Naive thymus-derived CD4-positive, alpha-beta T cell (primary cell): ENCODE data around the gene GPRC5C. TPM values are rescaled to one million over a fixed set of nuclear protein-coding genes. Genes with fewer than 3 reads are reported as not detected.

ENCODE experiments used
- ATAC-seq: fragments of 150-1000 bp; cut with Tn5 transposase; 2 replicates; pipeline ENCODE4 v1.10.0; 2021; ENCODE audit warnings: mild to moderate bottlenecking, moderate library complexity
- CTCF ChIA-PET: fragments of 350-600 bp; sonication (Branson Sonifier 250); formaldehyde crosslinking; loops from one replicate; lab custom pipeline; 2021; ENCODE audit warnings: antibody characterized with exemption; lab: Charles Lee
- POLR2A ChIA-PET: fragments of 350-600 bp; sonication (Branson Sonifier 250); formaldehyde crosslinking; loops from one replicate; lab custom pipeline; 2021; ENCODE audit warnings: antibody characterized with exemption, inconsistent platforms; lab: Charles Lee
- DNase-seq, 9 donors: peaks; one replicate each; pipeline versions ENCODE4 v3.0.0 to v3.0.0-alpha.2; 2020 to 2022; ENCODE audit warnings: mixed read lengths in 1 of 9
- H3K27ac ChIP-seq: one replicate; pipeline ENCODE4 v1.7.0; 2013; ENCODE audit warnings: mild to moderate bottlenecking, low read depth, low read length, moderate library complexity
- H3K27me3 ChIP-seq, 2 donors: one replicate each; pipeline ENCODE4 v1.7.0; 2013; ENCODE audit warnings: low read length in 2 of 2, mild to moderate bottlenecking in 2 of 2, moderate library complexity in 2 of 2; ENCODE audit not compliant: control insufficient read depth in 2 of 2, insufficient read depth in 2 of 2
- H3K36me3 ChIP-seq, 3 experiments: 1 replicate in 2 of 3; 2 replicates in 1 of 3; pipeline ENCODE4 v1.7.0; 2013; ENCODE audit warnings: low read length in 3 of 3, mild to moderate bottlenecking in 3 of 3, moderate library complexity in 1 of 3; ENCODE audit not compliant: insufficient read depth in 3 of 3, control insufficient read depth in 2 of 3
- H3K4me1 ChIP-seq, 2 donors: one replicate each; pipeline ENCODE4 v1.7.0; 2013; ENCODE audit warnings: low read length in 2 of 2, mild to moderate bottlenecking in 2 of 2, moderate library complexity in 1 of 2; ENCODE audit not compliant: control insufficient read depth in 2 of 2, insufficient read depth in 2 of 2
- H3K4me3 ChIP-seq: 2 replicates; pipeline ENCODE4 v1.7.0; 2013; ENCODE audit warnings: mild to moderate bottlenecking, low read length
- H3K9me3 ChIP-seq, 3 experiments: 1 replicate in 2 of 3; 2 replicates in 1 of 3; pipeline ENCODE4 v1.7.0; 2013; ENCODE audit warnings: low read length in 3 of 3; ENCODE audit not compliant: control insufficient read depth in 2 of 3
- H3K27ac Mint-ChIP-seq, 9 donors: one replicate each; pipeline ENCODE4 v1.8.0; 2020 to 2022; ENCODE audit warnings: mixed read lengths in 9 of 9, mild to moderate bottlenecking in 8 of 9, moderate library complexity in 5 of 9, inconsistent platforms in 2 of 9
- H3K27me3 Mint-ChIP-seq, 5 donors: one replicate each; pipeline ENCODE4 v1.8.0; 2021 to 2022; ENCODE audit warnings: mixed read lengths in 5 of 5, mild to moderate bottlenecking in 1 of 5
- H3K36me3 Mint-ChIP-seq, 5 donors: one replicate each; pipeline ENCODE4 v1.8.0; 2020 to 2022; ENCODE audit warnings: mixed read lengths in 5 of 5, mild to moderate bottlenecking in 3 of 5, inconsistent platforms in 1 of 5
- H3K4me1 Mint-ChIP-seq, 7 donors: one replicate each; pipeline ENCODE4 v1.8.0; 2020 to 2022; ENCODE audit warnings: mixed read lengths in 7 of 7, mild to moderate bottlenecking in 3 of 7, inconsistent platforms in 1 of 7
- H3K4me3 Mint-ChIP-seq, 10 donors: one replicate each; pipeline ENCODE4 v1.8.0; 2020 to 2022; ENCODE audit warnings: mild to moderate bottlenecking in 10 of 10, mixed read lengths in 10 of 10, moderate library complexity in 6 of 10, inconsistent platforms in 2 of 10
- H3K9me3 Mint-ChIP-seq, 11 donors: one replicate each; pipeline ENCODE4 v1.8.0; 2020 to 2022; ENCODE audit warnings: mixed read lengths in 11 of 11, mild to moderate bottlenecking in 4 of 11, inconsistent platforms in 1 of 11, moderate library complexity in 1 of 11
- intact Hi-C, 2 donors: fragments of 100-400 bp; cut with micrococcal nuclease; formaldehyde crosslinking; loops; one replicate each; pipeline ENCODE4 v1.15.1; 2023
- polyA plus RNA-seq, 2 donors: library from polyadenylated mRNA; unstranded; fragments of 300-500 nt; fragmentation: Illumina TruSeq; gene quantifications; one replicate each; pipeline ENCODE4 v1.2.3, GENCODE V29; 2021
- total RNA-seq, 6 experiments: library from RNA in 5 of 6; stranded (reverse) in 5 of 6; gene quantifications; 1 replicate in 5 of 6; 2 replicates in 1 of 6; pipeline ENCODE4 v1.2.3 and lab custom pipeline; 2021 to 2026

Gene GPRC5C
- total and polyA plus RNA-seq, 7 experiments from 2014 or later, result 0.13 to 1.9 (median 0.29) TPM; not detected in 4

DNA sequence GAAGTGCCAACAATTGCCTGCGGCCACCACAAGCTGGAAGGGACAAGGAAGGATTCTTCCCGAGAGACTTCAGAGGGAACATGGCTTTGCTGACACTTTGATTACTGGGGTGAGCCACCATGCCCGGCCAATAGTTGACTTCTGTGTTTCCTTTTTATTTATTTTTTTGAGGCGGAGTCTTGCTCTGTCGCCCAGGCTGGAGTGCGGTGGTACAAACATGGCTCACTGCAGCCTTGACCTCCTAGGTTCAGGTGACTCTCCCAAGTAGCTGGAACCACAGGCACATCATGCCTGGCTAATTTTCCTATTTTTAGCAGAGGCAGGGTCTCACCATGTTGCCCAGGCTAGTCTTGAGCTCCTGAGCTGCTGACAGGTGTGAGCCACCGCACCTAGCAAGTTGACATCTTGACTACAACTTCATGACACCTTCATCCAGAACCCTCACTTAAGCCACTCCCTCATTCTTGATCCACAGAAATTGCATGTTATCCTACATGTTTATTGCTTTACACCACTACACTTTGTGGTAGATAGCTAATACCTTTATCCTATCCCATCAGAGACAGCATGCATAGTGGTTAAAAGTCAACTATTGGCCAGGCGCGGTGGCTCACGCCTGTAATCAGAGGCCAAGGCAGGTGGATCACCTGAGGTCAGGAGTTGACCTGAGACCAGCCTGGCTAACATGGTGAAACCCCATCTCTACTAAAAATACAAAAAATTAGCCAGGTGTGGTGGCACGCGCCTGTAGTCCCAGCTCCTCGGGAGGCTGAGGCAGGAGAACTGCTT lies 16.1 kb upstream of the GPRC5C start:
- DNase-seq (no peak), ATAC-seq (no peak)
- H3K4me3 ChIP-seq, result no peak overlapping the region
- peaks cover 0 to under 1% (median 0%) of the 10 kb centered on the region in 11 donors for H3K9me3 Mint-ChIP-seq
- no peaks in the 10 kb centered on the region for H3K9me3 ChIP-seq
- no peaks in the 10 kb centered on the region for H3K4me1 Mint-ChIP-seq
- no peak overlapping the region for H3K27ac ChIP-seq
- H3K27ac Mint-ChIP-seq, result no peak overlapping the region
- intact Hi-C loops, result no loop called here
- H3K4me3 Mint-ChIP-seq, result no peak overlapping the region
- no peaks in the 10 kb centered on the region for H3K36me3 ChIP-seq
- POLR2A ChIA-PET, result no interaction called here
- CTCF ChIA-PET, result no interaction called here
- peaks cover 0 to 1% (median 0%) of the 10 kb centered on the region in 5 donors for H3K36me3 Mint-ChIP-seq
- no peaks in the 10 kb centered on the region for H3K27me3 ChIP-seq
- H3K4me1 ChIP-seq, result no peaks in the 10 kb centered on the region
- peaks cover 0 to 10% (median 4%) of the 10 kb centered on the region in 5 donors for H3K27me3 Mint-ChIP-seq

DNA sequence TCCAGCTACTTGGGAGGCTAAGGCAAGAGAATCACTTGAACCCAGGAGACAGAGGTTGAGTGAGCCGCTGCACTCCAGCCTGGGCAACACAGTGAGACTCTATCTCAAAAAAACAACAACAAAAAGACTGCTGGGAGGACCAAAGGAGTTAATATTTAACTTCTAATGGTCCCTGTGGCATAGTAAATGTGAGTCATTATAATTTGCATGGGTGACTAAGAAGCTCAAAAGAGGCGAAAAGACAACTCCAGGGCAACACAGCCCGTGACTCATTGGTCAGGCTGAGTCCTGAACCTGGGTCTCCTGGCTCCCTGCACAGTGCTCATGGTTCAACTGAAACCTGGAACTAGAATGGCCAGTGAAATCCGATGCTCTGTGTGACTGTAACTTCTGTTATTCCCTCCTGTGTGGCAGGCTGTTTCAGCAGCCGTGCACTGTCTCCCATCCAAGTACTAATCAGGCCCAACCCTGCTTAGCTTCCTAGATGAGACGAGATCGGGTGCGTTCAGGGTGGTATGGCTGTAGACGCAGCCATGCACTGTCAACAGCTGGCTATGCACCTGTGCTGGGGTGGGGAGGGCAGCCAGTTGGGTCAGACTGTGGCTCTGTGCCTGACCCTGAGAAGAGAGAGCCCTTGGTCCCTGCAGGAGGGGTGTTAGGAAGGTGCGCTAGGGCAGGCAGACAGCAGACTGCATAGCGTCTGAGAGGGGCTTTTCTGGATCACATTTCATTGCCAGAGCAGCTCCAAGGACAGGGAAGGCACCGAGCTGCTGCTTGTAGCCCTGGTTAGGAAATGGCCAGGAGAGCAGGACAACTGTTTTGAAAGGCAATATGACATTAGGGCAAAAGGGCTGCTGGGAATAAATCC lies 14.5 kb upstream of the GPRC5C start:
- ATAC-seq, result peak; percentile 47
- intact Hi-C loops, result no loop called here
- POLR2A ChIA-PET, result no interaction called here
- Mint-ChIP-seq H3K27me3 (peaks cover 0 to 7% (median 4%) of the 10 kb centered on the region in 5 donors), H3K4me3 (no peak overlapping the region), H3K36me3 (no peaks in the 10 kb centered on the region), H3K9me3 (no peaks in the 10 kb centered on the region), H3K27ac (no peak overlapping the region), H3K4me1 (no peaks in the 10 kb centered on the region)
- Histone ChIP-seq H3K4me3 (no peak overlapping the region), H3K27me3 (no peaks in the 10 kb centered on the region), H3K27ac (no peak overlapping the region), H3K4me1 (no peaks in the 10 kb centered on the region), H3K9me3 (no peaks in the 10 kb centered on the region), H3K36me3 (no peaks in the 10 kb centered on the region)
- CTCF ChIA-PET, result no interaction called here
- DNase-seq, result no peak

DNA sequence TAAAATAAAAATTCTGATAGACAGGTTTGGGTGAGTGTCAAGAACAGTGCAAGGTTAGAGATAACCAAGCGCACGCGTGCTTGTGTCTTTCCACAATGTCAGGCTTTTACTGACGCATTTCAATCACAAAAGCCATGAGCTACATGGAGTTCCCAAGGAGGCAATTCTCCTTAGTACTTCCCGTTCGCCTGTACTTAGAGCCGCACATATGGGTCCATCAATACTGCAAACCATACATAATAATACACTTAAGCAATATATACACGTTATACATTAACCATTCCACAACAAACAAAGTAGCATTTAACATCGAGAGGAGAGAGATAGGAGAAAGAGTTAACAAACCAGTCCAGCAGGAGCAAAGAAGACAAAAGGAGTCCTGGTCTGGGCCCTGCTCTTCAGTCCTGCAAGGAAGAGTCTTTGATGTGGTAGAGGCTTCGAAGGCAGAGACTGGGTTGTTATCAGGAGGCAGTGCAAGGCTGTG lies 11.9 kb upstream of the GPRC5C start:
- Histone ChIP-seq H3K36me3 (no peaks in the 10 kb centered on the region), H3K4me1 (no peaks in the 10 kb centered on the region), H3K4me3 (no peak overlapping the region), H3K27me3 (no peaks in the 10 kb centered on the region), H3K9me3 (no peaks in the 10 kb centered on the region), H3K27ac (no peak overlapping the region)
- intact Hi-C loops, result no loop called here
- ChIA-PET POLR2A (no interaction called here), CTCF (no interaction called here)
- Mint-ChIP-seq H3K4me1 (no peaks in the 10 kb centered on the region), H3K27me3 (peaks cover 0 to 16% (median 8%) of the 10 kb centered on the region in 5 donors), H3K27ac (no peak overlapping the region), H3K4me3 (no peak overlapping the region), H3K36me3 (no peaks in the 10 kb centered on the region), H3K9me3 (no peaks in the 10 kb centered on the region)
- ATAC-seq (no peak), DNase-seq (no peak)

DNA sequence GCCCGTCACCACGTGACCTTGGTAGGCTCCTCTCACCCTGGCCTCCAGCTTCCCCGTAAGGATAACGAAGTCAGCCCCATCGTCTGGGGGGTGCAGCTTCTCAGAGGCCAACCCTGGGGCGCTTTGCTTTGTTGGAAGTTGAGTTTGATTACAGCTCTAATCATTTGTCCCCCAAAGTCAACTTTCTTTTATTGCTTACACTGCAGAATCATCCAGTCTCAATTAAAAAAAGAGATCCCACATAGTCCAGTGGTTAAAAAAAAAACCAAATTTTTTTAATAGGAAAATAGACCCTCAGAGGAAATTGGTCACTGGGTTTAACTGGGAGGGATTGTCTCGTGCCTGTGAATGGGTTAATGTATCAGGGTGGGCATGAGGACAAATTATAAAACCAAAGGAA lies 7.8 kb upstream of the GPRC5C start:
- ChIA-PET CTCF (no interaction called here), POLR2A (no interaction called here)
- no peaks in the 10 kb centered on the region for H3K36me3 ChIP-seq
- no peak overlapping the region for H3K4me3 Mint-ChIP-seq
- DNase-seq (no peak), ATAC-seq (no peak)
- H3K4me3 ChIP-seq, result no peak overlapping the region
- no peak overlapping the region for H3K27ac ChIP-seq
- no peaks in the 10 kb centered on the region for H3K36me3 Mint-ChIP-seq
- H3K9me3 Mint-ChIP-seq, result no peaks in the 10 kb centered on the region
- H3K27me3 ChIP-seq, result no peaks in the 10 kb centered on the region
- no peaks in the 10 kb centered on the region for H3K4me1 ChIP-seq
- peaks cover 4 to 42% (median 19%) of the 10 kb centered on the region in 5 donors for H3K27me3 Mint-ChIP-seq
- no peaks in the 10 kb centered on the region for H3K9me3 ChIP-seq
- intact Hi-C loops, result no loop called here
- H3K4me1 Mint-ChIP-seq, result no peaks in the 10 kb centered on the region
- H3K27ac Mint-ChIP-seq, result no peak overlapping the region

DNA sequence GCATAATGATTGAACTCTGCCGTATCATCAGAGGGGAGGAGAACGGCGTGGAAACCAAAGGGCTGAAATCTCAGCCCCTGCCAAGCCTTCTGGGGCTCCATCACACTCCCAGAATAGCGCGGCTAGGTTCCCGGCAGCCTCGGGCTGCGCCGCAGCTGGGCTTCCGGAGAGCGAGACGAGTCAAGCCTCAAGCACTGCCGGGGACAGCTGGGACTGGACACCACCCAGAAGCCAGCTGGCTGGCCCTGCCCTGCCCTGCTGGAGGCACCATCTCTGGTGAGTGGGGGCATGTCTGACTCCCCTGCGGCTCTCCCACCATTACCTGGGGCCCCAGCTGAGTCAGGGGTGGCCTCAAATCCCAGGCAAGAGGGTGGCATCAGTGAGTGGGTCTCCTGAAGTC lies 7.2 kb upstream of the GPRC5C start:
- Histone ChIP-seq H3K36me3 (no peaks in the 10 kb centered on the region), H3K27me3 (peaks cover 0 to 1% of the 10 kb centered on the region in 2 donors), H3K9me3 (no peaks in the 10 kb centered on the region), H3K27ac (no peak overlapping the region), H3K4me3 (no peak overlapping the region), H3K4me1 (no peaks in the 10 kb centered on the region)
- no peaks in the 10 kb centered on the region for H3K36me3 Mint-ChIP-seq
- H3K4me1 Mint-ChIP-seq, result no peaks in the 10 kb centered on the region
- intact Hi-C loops, result no loop called here
- H3K27me3 Mint-ChIP-seq, result peaks cover 7 to 46% (median 24%) of the 10 kb centered on the region in 5 donors
- POLR2A ChIA-PET, result no interaction called here
- ATAC-seq, result no peak
- no peak overlapping the region for H3K4me3 Mint-ChIP-seq
- DNase-seq, result no peak
- no peaks in the 10 kb centered on the region for H3K9me3 Mint-ChIP-seq
- CTCF ChIA-PET, result no interaction called here
- no peak overlapping the region for H3K27ac Mint-ChIP-seq

DNA sequence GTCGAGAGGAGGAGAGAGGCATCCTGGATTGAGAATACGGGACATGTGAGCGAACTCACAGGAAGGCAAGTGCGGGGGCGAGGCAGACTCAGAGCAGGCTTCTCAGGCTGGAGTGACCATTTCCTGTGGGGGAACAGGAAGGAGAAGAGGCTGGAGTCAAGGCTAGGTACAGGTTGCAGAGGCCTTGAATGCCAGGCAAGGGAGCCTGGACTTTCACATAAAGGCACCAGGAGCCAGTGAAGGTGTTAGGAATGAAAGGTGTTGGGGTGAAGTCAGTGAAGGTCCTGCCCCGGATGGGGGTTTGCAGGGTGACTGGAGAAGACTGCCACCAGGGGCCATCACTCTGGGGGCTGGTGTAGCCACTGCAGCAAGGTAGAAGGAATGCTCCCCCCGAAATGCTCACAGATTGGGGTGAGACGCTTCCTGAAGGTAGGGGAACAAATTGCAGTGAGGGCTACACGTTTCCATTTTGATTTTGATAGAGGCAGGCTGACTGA lies 5.3 kb upstream of the GPRC5C start:
- no peak for ATAC-seq
- H3K27ac ChIP-seq, result no peak overlapping the region
- DNase-seq, result no peak
- Mint-ChIP-seq H3K27me3 (peaks cover 15 to 61% (median 33%) of the 10 kb centered on the region in 5 donors), H3K4me3 (no peak overlapping the region), H3K27ac (peak overlapping the region in 1 of 9 donors; percentile 1), H3K36me3 (no peaks in the 10 kb centered on the region), H3K9me3 (no peaks in the 10 kb centered on the region), H3K4me1 (peaks cover 0 to 13% (median 5%) of the 10 kb centered on the region in 7 donors)
- ChIA-PET POLR2A (no interaction called here), CTCF (no interaction called here)
- intact Hi-C loops, result no loop called here
- peaks cover 0 to 6% of the 10 kb centered on the region in 2 donors for H3K4me1 ChIP-seq
- no peaks in the 10 kb centered on the region for H3K9me3 ChIP-seq
- H3K4me3 ChIP-seq, result no peak overlapping the region
- peaks cover 0 to 13% of the 10 kb centered on the region in 2 donors for H3K27me3 ChIP-seq
- H3K36me3 ChIP-seq, result no peaks in the 10 kb centered on the region
